Panc1 (cell line): ENCODE measurements around the gene HCRTR1. TPM values are rescaled to one million over a fixed set of nuclear protein-coding genes. Genes with fewer than 3 reads are reported as not detected.
A peak's percentile ranks its signal among the peaks of the same experiment; 100 is the strongest.

Source experiments
- ATAC-seq: fragments of 200-7000 bp; cut with Tn5 transposase; 2 replicates; pipeline ENCODE4 v1.9.1; 2020; ENCODE audit warnings: mild to moderate bottlenecking, moderate library complexity
- BruUV-seq: library from RNA; stranded (reverse); fragments of 400-500 nt; replicated peaks from 2 replicates; lab custom pipeline; 2021; lab: Mats Ljungman, UMichigan
- CTCF ChIA-PET: fragments of 300-600 bp; sonication (Branson Sonifier 250); formaldehyde crosslinking; loops from one replicate; lab custom pipeline; 2022; ENCODE audit warnings: antibody characterized with exemption; lab: Charles Lee
- POLR2A ChIA-PET: fragments of 300-600 bp; sonication (Branson Sonifier 250); formaldehyde crosslinking; loops from one replicate; lab custom pipeline; 2022; ENCODE audit warnings: antibody characterized with exemption; lab: Charles Lee
- DNase-seq: peaks from one replicate; pipeline ENCODE4 v3.0.0-alpha.2; 2010; ENCODE audit warnings: low read depth, low spot score
- H3K27ac ChIP-seq: 2 replicates; pipeline ENCODE4 v1.5.1; 2011; ENCODE audit warnings: mild to moderate bottlenecking, low read length, inconsistent platforms
- H3K27me3 ChIP-seq: fragments of 200-500 bp; sonication (Bioruptor generic); 2 replicates; pipeline ENCODE4 v1.6.0; 2014; ENCODE audit warnings: low read length, inconsistent platforms; ENCODE audit not compliant: control insufficient read depth, insufficient read depth
- H3K36me3 ChIP-seq: fragments of 200-500 bp; sonication (Bioruptor generic); 2 replicates; pipeline ENCODE4 v1.5.1; 2014; ENCODE audit warnings: inconsistent platforms, mild to moderate bottlenecking, low read length, moderate library complexity; ENCODE audit not compliant: control insufficient read depth, insufficient read depth
- H3K4me1 ChIP-seq: 2 replicates; pipeline ENCODE4 v1.5.1; 2011; ENCODE audit warnings: inconsistent platforms, mild to moderate bottlenecking, low read length, moderate library complexity; ENCODE audit not compliant: control insufficient read depth, insufficient read depth
- H3K4me3 ChIP-seq, 2 experiments: 2 replicates each; pipeline ENCODE4 v1.5.1; 2011 to 2012; ENCODE audit warnings: low read depth in 2 of 2, low read length in 2 of 2, mild to moderate bottlenecking in 2 of 2, inconsistent platforms in 1 of 2, moderate library complexity in 1 of 2
- H3K9me3 ChIP-seq: fragments of 200-500 bp; sonication (Bioruptor generic); 2 replicates; pipeline ENCODE4 v1.5.1; 2014; ENCODE audit warnings: low read depth, mild to moderate bottlenecking, inconsistent platforms, low read length, moderate library complexity; ENCODE audit not compliant: control insufficient read depth, insufficient read depth
- POLR2AphosphoS5 ChIP-seq: IDR thresholded peaks from 2 replicates; pipeline ENCODE4 v1.6.1; 2012; ENCODE audit warnings: mild to moderate bottlenecking, low read depth, low read length, moderate library complexity
- SIN3A ChIP-seq: IDR thresholded peaks from 2 replicates; pipeline ENCODE4 v1.6.1; 2012; ENCODE audit warnings: low read depth, mild to moderate bottlenecking, low read length, moderate library complexity, borderline replicate concordance; ENCODE audit not compliant: insufficient read depth
- TCF7L2 ChIP-seq: IDR thresholded peaks from 2 replicates; pipeline ENCODE4 v1.6.1; 2011; ENCODE audit warnings: mild to moderate bottlenecking, low read depth, low read length, inconsistent platforms
- in situ Hi-C: cut with HindIII; loops from 2 replicates; pipeline ENCODE4 v1.10.0; 2016; ENCODE audit warnings: low sequenced_read_pairs, low pct_unique_long_range_greater_than_20kb
- intact Hi-C: fragments of 100-400 bp; cut with micrococcal nuclease; formaldehyde crosslinking; loops from one replicate; pipeline ENCODE4 v1.10.0; 2022; ENCODE audit not compliant: unreplicated experiment
- total RNA-seq: library from RNA; stranded (reverse); gene quantifications from one replicate; pipeline ENCODE4 v1.2.1, GENCODE V29; 2021; ENCODE audit not compliant: unreplicated experiment
- TF ChIP-seq, protein P1 (sequence below), 2 experiments: IDR thresholded peaks; 2 replicates each; pipeline ENCODE4 v1.6.1; 2011 to 2012; ENCODE audit warnings: low read depth in 2 of 2, control low read depth in 1 of 2, low read length in 1 of 2, mild to moderate bottlenecking in 1 of 2, moderate library complexity in 1 of 2; ENCODE audit not compliant: insufficient read depth in 1 of 2
- TF ChIP-seq, protein P2 (sequence below): fragments of 450-650 bp; IDR thresholded peaks from 2 replicates; pipeline ENCODE4 v1.5.1; 2017; ENCODE audit warnings: mild to moderate bottlenecking

Gene HCRTR1
- total RNA-seq, 1 experiment from 2014 or later: 0.18 TPM

DNA sequence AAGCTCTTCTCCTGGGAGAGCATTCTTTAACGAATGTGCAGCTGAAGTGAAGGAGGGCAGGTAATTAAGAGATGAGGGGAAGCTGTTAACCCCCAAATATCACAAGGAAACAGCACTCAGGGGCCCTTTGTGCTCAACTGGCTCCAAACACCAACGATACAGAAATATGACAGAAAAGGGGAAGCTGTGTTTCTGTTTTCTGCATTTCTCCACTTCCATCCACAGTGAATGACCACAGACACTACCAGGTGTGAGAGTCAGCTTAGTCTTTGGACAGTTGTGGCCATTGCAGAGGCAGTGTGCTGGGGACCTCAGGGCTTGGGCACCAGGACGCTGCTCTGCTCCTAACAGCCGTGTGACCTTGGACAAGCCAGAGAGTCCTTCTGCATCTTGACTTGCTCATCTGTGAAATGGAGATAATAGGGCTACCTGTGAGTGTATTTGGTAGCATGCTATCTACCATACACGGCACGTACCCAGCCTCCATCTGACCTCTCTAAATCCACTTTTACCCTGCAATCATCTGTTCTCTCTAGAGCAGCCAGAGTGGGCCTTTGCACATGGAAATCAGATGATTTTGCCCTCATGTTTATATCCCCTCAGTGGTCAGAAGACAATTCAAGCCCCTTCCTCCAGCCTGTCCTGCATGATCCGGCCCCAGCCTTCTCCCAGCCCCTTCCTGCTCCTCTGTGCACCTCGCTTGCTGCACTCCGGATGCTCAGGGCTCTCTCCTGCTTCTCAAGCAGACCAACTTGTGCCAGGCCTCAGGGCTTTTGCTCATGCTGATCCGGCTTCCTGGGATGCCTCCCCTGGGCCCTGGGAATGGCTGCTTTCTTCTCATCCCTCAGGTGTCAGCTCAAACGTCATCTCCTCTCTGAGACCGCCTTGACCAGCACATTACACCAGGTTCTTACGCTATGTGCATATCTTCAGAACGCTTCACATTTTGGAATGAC lies 45.9 kb upstream of the HCRTR1 start:
- in situ Hi-C loops: no loop called here
- Histone ChIP-seq H3K4me1 (peaks cover 31% of the 10 kb centered on the region), H3K9me3 (no peaks in the 10 kb centered on the region), H3K36me3 (no peaks in the 10 kb centered on the region), H3K4me3 (no peak overlapping the region), H3K27me3 (no peaks in the 10 kb centered on the region), H3K27ac (no peak overlapping the region)
- ATAC-seq (no peak), DNase-seq (no peak)
- POLR2A ChIA-PET: interaction anchor here (0.7 to 0.9 kb wide), 2 partner anchors 38 to 63 kb away, joined by 3 read pairs; no protein-coding TSS in a partner anchor
- CTCF ChIA-PET: no interaction called here
- intact Hi-C loops: no loop called here
- BruUV-seq: no TSS peak
- TF ChIP-seq, protein P1, sequence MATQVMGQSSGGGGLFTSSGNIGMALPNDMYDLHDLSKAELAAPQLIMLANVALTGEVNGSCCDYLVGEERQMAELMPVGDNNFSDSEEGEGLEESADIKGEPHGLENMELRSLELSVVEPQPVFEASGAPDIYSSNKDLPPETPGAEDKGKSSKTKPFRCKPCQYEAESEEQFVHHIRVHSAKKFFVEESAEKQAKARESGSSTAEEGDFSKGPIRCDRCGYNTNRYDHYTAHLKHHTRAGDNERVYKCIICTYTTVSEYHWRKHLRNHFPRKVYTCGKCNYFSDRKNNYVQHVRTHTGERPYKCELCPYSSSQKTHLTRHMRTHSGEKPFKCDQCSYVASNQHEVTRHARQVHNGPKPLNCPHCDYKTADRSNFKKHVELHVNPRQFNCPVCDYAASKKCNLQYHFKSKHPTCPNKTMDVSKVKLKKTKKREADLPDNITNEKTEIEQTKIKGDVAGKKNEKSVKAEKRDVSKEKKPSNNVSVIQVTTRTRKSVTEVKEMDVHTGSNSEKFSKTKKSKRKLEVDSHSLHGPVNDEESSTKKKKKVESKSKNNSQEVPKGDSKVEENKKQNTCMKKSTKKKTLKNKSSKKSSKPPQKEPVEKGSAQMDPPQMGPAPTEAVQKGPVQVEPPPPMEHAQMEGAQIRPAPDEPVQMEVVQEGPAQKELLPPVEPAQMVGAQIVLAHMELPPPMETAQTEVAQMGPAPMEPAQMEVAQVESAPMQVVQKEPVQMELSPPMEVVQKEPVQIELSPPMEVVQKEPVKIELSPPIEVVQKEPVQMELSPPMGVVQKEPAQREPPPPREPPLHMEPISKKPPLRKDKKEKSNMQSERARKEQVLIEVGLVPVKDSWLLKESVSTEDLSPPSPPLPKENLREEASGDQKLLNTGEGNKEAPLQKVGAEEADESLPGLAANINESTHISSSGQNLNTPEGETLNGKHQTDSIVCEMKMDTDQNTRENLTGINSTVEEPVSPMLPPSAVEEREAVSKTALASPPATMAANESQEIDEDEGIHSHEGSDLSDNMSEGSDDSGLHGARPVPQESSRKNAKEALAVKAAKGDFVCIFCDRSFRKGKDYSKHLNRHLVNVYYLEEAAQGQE (IDR thresholded peaks at IDR 0.05; ENCODE audit: insufficient read depth in 1 of 2, low read depth in 2 of 2, low read length in 1 of 2): no peak
- TF ChIP-seq SIN3A (no peak), TCF7L2 (no peak), POLR2AphosphoS5 (no peak)
- TF ChIP-seq, protein P2, sequence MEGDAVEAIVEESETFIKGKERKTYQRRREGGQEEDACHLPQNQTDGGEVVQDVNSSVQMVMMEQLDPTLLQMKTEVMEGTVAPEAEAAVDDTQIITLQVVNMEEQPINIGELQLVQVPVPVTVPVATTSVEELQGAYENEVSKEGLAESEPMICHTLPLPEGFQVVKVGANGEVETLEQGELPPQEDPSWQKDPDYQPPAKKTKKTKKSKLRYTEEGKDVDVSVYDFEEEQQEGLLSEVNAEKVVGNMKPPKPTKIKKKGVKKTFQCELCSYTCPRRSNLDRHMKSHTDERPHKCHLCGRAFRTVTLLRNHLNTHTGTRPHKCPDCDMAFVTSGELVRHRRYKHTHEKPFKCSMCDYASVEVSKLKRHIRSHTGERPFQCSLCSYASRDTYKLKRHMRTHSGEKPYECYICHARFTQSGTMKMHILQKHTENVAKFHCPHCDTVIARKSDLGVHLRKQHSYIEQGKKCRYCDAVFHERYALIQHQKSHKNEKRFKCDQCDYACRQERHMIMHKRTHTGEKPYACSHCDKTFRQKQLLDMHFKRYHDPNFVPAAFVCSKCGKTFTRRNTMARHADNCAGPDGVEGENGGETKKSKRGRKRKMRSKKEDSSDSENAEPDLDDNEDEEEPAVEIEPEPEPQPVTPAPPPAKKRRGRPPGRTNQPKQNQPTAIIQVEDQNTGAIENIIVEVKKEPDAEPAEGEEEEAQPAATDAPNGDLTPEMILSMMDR: no peak

DNA sequence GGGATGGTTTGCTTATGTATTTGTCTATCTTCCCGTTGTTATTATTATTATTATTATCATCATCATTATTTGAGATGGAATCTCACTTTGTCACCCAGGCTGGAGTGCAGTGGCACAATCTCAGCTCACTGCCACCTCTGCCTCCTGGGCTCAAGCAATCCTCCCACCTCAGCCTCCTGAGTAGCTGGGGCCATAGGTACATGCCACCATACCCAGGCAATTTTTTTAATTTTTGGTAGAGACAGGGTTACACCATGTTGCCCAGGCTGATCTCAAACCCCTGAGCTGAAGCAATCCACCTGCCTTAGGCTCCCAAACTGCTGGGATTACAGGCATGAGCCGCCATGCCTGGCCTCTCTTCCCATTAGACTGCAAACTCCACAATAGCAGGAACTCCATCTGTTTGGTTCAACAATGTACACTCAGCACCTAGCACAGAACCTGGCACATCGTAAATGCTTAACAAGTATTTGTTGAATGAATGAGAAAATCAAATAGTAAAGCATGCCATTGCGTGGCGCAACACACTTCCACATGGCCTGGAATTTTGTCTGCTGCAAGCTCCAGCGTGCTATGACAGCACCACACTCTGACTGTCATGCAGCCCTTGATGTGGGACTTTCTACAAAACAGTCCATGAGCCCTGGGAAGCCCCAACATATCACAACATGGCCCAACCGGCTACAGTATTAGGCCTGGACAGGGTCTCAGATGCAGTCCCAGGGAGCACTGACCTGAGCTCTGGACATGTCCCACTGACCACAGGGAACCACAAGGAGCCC lies 45.0 kb upstream of the HCRTR1 start:
- ATAC-seq: no peak
- Histone ChIP-seq H3K4me1 (peaks cover 36% of the 10 kb centered on the region), H3K27ac (peak overlapping the region; percentile 60; the same call in 1 of the 2 replicates), H3K9me3 (no peaks in the 10 kb centered on the region), H3K27me3 (no peaks in the 10 kb centered on the region), H3K36me3 (peaks cover 4% of the 10 kb centered on the region; the same call in 1 of the 2 replicates), H3K4me3 (no peak overlapping the region)
- CTCF ChIA-PET: no interaction called here
- BruUV-seq: no TSS peak
- intact Hi-C loops (no loop called here), in situ Hi-C loops (no loop called here)
- POLR2A ChIA-PET: interaction anchor here (0.7 kb wide), 1 partner anchor 62 kb away, joined by 3 read pairs; no protein-coding TSS in a partner anchor
- DNase-seq: no peak
- TF ChIP-seq, protein P2: no peak
- TF ChIP-seq POLR2AphosphoS5: no peak
